HG03378 (cell line): Measurements from ENCODE around the gene NEK1.

Experiments
- ATAC-seq: cut with Tn5 transposase; IDR thresholded peaks from one replicate; pipeline ENCODE4 v1.9.1; 2021; ENCODE audit warnings: mild to moderate bottlenecking, moderate library complexity; ENCODE audit not compliant: unreplicated experiment

The NEK1 gene

GRCh38 chr4:169383724-169384123, 228.7 kb downstream of the NEK1 start:
- ATAC-seq, result no peak

DNA sequence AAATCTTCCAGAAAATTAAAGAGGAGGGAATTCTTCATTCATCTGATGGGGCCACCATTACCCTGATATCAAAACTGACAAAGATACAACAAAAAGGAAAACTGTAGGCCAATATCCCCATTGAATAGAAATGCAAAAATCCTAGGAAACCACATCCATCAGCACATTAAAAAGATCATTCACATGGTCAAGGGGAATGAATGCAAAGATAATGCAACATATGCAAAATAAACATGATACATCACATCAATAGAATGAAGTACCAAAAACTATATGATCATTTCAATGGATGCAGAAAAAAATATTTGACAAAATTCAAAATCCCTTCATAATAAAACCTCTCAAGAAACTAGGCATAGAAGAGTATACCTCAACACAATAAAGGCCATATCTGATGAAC, 232.7 kb downstream of the NEK1 start:
- ATAC-seq, result no peak

GRCh38 chr4:169377367-169377766, 235.0 kb downstream of the NEK1 start:
- ATAC-seq, result no peak

GRCh38 chr4:169376421-169376820, 236.0 kb downstream of the NEK1 start:
- ATAC-seq, result no peak

DNA sequence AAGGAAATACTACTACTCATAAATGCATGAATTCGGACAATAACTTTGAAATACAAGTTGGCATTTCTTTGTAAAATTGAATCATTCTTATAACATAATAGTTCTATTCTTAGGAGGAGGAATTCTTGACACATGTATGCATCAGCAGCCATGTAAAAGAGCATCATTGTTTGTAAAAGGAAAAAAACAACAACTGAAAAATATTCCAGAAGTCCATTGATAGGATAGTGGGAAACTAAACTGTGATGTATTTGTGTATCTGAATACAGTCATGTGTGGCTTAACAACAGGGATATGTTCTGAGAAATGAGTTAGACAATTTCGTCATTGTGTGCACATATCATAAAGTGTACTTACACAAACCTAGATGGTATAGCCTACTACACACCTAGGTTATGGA, 239.6 kb downstream of the NEK1 start:
- no peak for ATAC-seq

DNA sequence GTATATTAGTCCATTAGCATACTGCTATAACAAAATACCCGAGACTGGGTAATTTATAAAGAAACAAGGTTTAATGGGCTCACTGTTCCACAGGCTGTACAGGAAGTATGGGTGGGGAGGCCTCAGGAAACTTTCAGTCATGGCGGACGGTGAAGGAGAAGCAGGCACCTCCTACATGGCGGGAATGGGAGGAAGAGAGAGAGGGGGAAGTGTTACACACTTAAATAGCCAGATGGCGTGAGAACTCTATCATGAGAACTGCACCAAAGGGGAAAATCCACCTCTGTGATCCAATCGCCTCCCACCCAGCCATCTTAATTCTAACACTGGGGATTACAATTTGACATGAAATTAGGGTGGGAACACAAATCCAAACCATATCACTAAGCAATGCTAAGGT, 242.7 kb downstream of the NEK1 start:
- no peak for ATAC-seq

DNA sequence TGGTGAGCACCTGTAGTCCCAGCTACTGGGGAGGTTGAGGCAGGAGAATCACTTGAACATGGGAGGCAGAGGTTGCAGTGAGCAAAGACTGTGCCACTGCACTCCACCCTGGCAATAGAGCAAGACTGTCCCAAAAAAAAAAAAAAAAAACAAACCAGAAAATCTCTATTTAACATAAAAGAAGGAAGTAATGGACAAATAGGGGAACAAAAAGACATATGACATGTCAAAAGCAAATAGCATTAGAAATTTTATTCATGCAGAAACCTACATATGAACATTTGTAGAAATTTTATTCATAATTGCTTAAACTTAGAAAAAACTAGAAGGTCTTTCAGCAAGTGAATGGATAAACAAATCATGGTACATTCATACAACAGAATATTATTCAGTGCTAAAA, 244.6 kb downstream of the NEK1 start:
- no peak for ATAC-seq

- no peak for ATAC-seq
Measured at GRCh38 chr4:169366821-169367220, 245.6 kb downstream of the NEK1 start.

GRCh38 chr4:169362607-169363006, 249.8 kb downstream of the NEK1 start:
- no peak for ATAC-seq

DNA sequence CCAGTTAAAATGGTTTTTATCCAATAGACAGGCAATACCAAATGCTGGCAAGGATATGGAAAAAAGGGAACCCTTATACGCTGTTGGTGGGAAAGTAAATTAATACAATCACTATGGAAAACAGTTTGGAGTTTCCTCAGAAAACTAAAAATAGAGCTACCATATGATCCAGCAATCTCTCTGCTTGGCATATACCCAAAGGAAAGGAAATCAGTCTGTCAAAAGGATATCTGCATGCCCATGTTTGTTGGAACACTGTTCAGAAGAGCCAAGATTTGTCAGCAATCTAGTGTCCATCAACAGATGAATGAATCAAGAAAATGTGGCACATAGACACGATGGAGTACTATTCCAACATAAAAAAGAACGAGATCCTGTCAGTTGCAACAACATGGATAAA, 250.6 kb downstream of the NEK1 start:
- no peak for ATAC-seq

DNA sequence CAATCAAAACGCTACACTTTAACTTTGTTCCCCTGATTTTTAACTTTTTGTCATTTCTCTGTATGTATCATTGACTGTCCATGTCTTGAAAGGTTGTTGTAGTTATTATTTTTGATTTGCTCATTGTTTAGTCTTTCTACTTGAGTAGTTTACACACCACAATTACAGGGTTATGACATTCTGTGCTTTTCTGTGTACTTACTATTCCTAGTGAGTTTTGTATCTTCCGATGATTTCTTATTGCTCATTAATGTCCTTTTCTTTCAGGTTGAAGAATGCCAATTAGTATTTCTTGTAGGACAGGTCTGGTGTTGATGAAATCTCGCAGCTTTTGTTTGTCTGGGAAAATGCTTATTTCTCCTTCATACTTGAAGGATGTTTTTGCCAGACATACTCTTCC, 252.4 kb downstream of the NEK1 start:
- ATAC-seq, result no peak

- ATAC-seq, result no peak
Measured at GRCh38 chr4:169352360-169352759, 260.0 kb downstream of the NEK1 start.

DNA sequence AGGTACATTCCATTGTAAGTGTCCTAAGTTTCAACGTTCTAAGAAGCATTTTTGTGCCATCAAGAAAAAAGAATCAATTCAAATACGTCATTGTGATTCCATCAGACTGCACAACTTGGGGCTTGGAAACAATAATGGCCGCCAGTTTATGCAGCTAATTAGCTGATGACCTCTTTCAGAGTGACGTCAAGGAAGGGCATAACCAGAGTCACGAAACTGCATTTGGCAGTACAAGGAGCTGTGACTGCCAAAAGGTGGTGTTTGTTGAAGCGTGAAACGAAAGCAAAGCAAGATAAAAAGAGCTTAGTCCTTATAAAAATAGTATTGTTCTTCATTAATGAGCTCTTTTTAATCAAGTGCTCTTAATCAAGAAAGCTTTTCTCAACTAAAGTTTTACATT, 260.5 kb downstream of the NEK1 start:
- ATAC-seq, result no peak

DNA sequence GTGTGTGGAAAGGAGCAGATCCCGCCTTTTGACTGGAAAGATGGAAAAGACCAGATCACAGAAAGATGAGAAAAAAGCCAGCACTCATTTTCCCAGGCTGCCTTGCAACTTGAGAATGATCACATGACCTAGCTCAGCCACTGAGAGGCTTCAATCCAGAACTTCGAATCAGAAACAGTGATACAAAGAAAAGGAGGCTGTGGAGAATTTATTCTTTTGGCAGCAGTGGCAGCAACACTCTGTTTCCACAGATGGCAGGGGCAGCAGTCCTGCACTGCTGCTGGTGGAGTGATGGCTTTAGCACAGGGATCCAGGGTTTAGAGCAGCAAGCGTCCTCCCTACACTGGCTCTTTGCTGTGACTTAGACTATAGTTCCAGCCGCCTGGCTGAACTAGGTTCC, 263.8 kb downstream of the NEK1 start:
- no peak for ATAC-seq

GRCh38 chr4:169346840-169347239, 265.5 kb downstream of the NEK1 start:
- no peak for ATAC-seq

DNA sequence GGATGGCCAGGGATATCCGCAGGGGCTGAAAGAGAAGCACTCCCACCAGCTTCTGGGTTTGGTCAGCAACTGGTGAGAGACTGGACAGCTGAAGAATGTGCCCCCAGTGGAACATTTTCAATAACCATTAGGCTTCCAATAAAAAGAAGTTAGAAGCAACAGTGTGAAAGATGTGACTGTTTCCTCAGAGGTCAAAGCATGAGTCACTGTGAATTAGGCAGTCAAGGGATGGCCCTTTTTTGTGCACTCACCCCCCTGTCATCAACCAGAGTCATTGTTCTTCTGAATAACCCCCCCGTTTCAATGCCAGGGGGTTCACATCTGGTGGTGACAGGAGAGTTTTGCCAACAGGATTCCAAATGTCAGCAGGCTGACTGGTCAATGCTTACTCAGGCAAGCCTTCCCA, 267.1 kb downstream of the NEK1 start:
- no peak for ATAC-seq
